Measurements from ENCODE around the gene MBP. TPM values are rescaled to one million over a fixed set of nuclear protein-coding genes. Genes with fewer than 3 reads are reported as not detected.

MBP gene
- total RNA-seq, 1 experiment from 2014 or later = not detected

DNA sequence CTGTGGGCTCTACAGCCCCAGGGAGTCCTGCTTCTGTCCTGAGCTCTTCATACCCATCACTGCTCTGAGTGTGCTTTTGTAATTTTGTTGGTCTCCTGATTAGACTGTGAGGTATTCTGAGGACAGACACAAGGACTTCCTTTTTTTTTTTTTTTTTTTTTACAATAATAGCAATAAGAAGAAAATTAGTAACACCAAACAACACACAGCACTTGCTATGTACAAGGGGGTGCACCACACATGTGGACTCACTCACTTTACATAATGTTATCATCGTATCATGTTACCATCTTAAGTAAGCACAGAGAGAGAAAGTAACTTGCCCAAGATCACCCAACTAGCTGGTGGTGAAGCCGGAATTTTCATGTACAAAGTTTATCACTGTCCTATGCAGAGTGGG lies 34.6 kb downstream of the MBP start:
- no peak for DNase-seq (ENCODE audit: low spot score)
- Histone ChIP-seq H3K27me3 (replicated peaks; ENCODE audit: insufficient read depth, low read depth, low read length, poor library complexity) (no peaks in the 10 kb centered on the region), H3K4me3 (ENCODE audit: low read depth, low read length, poor library complexity, severe bottlenecking) (no peak overlapping the region), H3K4me1 (ENCODE audit: insufficient read depth, low read length, poor library complexity, severe bottlenecking) (peaks cover 19% of the 10 kb centered on the region), H3K27ac (ENCODE audit: low read depth, low read length, poor library complexity, severe bottlenecking) (no peak overlapping the region), H3K9me3 (ENCODE audit: low read depth, low read length, poor library complexity, severe bottlenecking) (no peaks in the 10 kb centered on the region), H3K36me3 (ENCODE audit: insufficient read depth, low read length, poor library complexity, severe bottlenecking) (no peaks in the 10 kb centered on the region)
- ChIA-PET CTCF (no interaction called here), POLR2A (ENCODE audit: low non-redundant PET) (no interaction called here)
- intact Hi-C loops (cut with micrococcal nuclease; ENCODE audit: unreplicated experiment) = no loop called here
- TF ChIP-seq, protein P1, sequence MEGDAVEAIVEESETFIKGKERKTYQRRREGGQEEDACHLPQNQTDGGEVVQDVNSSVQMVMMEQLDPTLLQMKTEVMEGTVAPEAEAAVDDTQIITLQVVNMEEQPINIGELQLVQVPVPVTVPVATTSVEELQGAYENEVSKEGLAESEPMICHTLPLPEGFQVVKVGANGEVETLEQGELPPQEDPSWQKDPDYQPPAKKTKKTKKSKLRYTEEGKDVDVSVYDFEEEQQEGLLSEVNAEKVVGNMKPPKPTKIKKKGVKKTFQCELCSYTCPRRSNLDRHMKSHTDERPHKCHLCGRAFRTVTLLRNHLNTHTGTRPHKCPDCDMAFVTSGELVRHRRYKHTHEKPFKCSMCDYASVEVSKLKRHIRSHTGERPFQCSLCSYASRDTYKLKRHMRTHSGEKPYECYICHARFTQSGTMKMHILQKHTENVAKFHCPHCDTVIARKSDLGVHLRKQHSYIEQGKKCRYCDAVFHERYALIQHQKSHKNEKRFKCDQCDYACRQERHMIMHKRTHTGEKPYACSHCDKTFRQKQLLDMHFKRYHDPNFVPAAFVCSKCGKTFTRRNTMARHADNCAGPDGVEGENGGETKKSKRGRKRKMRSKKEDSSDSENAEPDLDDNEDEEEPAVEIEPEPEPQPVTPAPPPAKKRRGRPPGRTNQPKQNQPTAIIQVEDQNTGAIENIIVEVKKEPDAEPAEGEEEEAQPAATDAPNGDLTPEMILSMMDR (conservative IDR thresholded peaks at IDR 0.05; ENCODE audit: low read depth, low read length) = no peak
- TF ChIP-seq EZH2 (IDR thresholded peaks at IDR 0.05; ENCODE audit: borderline replicate concordance, low read depth, low read length, poor library complexity, severe bottlenecking) = no peak
- no TSS peak for BruUV-seq (replicated peaks)

DNA sequence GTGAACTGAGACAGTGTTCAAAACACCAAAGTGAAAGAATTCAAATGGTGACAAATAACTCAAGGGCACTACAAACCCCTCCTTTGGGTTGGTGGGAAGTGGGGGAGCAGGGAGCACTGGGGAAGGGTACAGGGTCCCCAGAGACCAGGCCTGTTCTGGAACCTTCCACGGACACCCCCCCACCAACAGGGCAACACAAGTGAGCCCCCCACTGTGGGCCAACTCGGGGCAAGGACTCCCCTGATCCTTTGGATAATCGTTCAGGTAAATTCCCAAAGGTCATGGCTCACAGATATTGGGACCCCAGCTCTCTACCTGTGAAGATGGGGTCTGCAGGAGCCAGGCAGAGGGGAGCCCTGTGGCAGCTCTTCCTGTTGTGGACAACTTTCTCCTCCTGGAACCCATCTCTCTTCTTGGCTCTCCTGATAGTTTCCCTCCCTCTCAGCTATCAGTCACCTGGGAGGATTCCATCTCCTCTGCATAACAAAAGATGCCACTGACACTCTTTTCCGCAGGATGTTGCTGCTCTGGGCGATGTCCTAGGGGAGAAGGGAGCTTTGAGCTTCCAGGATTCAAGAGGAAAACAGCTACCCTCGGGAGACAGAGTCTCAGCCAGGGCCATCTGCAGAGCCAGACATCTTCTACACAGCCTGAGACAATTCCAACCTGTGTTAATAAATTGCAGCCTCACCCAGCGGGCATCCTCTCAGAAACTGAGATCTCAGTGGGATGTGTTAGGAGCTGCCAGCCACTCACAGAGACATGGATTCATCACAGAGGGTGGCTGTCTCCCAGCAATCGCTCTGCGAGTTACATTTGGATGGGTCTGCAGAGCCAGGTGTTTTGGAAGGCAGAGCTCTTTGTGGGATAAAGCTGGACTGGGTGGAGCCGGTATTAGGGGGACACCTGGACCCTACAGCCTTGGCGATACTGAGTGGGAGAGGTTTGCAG lies 35.4 kb downstream of the MBP start:
- DNase-seq (ENCODE audit: low spot score) = no peak
- H3K4me3 ChIP-seq (ENCODE audit: low read depth, low read length, poor library complexity, severe bottlenecking) = no peak overlapping the region

DNA sequence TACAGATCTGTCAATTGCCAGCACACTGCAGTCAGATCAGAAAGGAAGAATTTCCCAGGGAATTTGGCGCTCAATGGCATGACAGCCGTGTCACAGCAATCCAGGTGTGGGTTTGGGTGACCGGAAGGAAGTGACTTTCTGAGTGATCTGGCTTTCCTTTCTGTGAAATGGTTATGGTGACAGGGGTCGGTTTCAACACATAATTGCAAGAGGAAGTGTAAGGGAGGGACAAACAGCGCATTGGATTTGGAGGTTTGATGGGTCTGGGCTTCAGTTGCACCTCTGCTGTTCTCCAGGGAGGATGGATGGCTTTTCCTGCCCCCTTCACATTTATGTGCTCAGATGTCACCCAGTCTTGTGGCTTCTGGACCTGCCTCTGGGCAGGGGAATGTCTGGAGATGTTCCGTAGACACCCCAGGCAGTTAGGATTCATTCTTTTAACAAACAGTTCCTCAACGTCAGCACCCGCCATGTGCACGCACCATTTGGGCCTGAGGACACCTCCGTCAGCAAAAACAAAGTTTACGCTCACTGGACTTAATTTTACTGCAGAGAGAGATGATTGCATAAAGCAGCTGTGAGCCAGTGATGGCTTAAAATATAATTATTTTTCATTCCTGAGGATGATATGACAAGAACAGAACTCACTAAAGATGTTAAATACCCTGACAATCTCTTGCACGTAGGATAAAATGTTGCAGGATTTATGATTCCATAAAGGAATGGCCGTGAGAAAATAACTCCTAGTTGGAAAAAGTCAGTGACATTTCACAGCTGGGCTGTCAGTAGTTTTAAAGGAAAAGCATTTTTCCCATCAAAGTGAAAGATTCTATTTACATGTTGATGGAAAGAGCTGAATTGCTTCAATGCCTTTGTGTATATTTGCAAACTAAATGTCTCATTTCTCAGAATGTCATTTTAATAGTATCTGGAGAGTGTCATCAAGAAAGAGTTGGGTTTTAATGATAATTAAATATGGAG lies 36.9 kb downstream of the MBP start:
- no peak overlapping the region for H3K4me3 ChIP-seq (ENCODE audit: low read depth, low read length, poor library complexity, severe bottlenecking)
- no peaks in the 10 kb centered on the region for H3K36me3 ChIP-seq (ENCODE audit: insufficient read depth, low read length, poor library complexity, severe bottlenecking)
- no peaks in the 10 kb centered on the region for H3K27me3 ChIP-seq (replicated peaks; ENCODE audit: insufficient read depth, low read depth, low read length, poor library complexity)
- DNase-seq (ENCODE audit: low spot score) = no peak
- no peak overlapping the region for H3K27ac ChIP-seq (ENCODE audit: low read depth, low read length, poor library complexity, severe bottlenecking)
- TF ChIP-seq, protein P1 (conservative IDR thresholded peaks at IDR 0.05; ENCODE audit: low read depth, low read length) = no peak
- TF ChIP-seq EZH2 (IDR thresholded peaks at IDR 0.05; ENCODE audit: borderline replicate concordance, low read depth, low read length, poor library complexity, severe bottlenecking) = no peak
- H3K4me1 ChIP-seq (ENCODE audit: insufficient read depth, low read length, poor library complexity, severe bottlenecking) = no peaks in the 10 kb centered on the region
- no peaks in the 10 kb centered on the region for H3K9me3 ChIP-seq (ENCODE audit: low read depth, low read length, poor library complexity, severe bottlenecking)
- ChIA-PET CTCF (no interaction called here), POLR2A (ENCODE audit: low non-redundant PET) (interaction anchor here (0.6 kb wide), 1 partner anchor 92 kb away, joined by 3 read pairs; no protein-coding TSS in a partner anchor)
- intact Hi-C loops (cut with micrococcal nuclease; ENCODE audit: unreplicated experiment) = no loop called here
- BruUV-seq (replicated peaks) = no TSS peak

More for the DNA sequence above, 35.4 kb downstream of the MBP start:
- ChIA-PET POLR2A (ENCODE audit: low non-redundant PET) (interaction anchor here (0.7 kb wide), 1 partner anchor 32 kb away, joined by 3 read pairs; no protein-coding TSS in a partner anchor), CTCF (no interaction called here)
- BruUV-seq (replicated peaks) = no TSS peak
- Histone ChIP-seq H3K9me3 (ENCODE audit: low read depth, low read length, poor library complexity, severe bottlenecking) (no peaks in the 10 kb centered on the region), H3K4me1 (ENCODE audit: insufficient read depth, low read length, poor library complexity, severe bottlenecking) (peaks cover 11% of the 10 kb centered on the region), H3K36me3 (ENCODE audit: insufficient read depth, low read length, poor library complexity, severe bottlenecking) (no peaks in the 10 kb centered on the region), H3K27ac (ENCODE audit: low read depth, low read length, poor library complexity, severe bottlenecking) (no peak overlapping the region), H3K27me3 (replicated peaks; ENCODE audit: insufficient read depth, low read depth, low read length, poor library complexity) (no peaks in the 10 kb centered on the region)
- TF ChIP-seq, protein P1 (conservative IDR thresholded peaks at IDR 0.05; ENCODE audit: low read depth, low read length) = no peak
- no peak for TF ChIP-seq EZH2 (IDR thresholded peaks at IDR 0.05; ENCODE audit: borderline replicate concordance, low read depth, low read length, poor library complexity, severe bottlenecking)
- intact Hi-C loops (cut with micrococcal nuclease; ENCODE audit: unreplicated experiment) = no loop called here
